A549 (cell line): ENCODE measurements around the gene ITPRIPL1.

Source experiments
- CHD2 ChIP-seq: fragments of 150-350 bp; IDR thresholded peaks from 2 replicates; pipeline ENCODE4 v1.6.1; 2014; ENCODE audit warnings: low read length; ENCODE audit not compliant: partially characterized antibody
- FOSB ChIP-seq: fragments of 250-450 bp; sonication (Bioruptor Pico); IDR thresholded peaks from 2 replicates; pipeline ENCODE4 v1.5.0; 2020; ENCODE audit warnings: mild to moderate bottlenecking, moderate library complexity
- JUN ChIP-seq, 2 experiments: fragments of >200 bp; sonication (Bioruptor Twin); formaldehyde crosslinking; IDR thresholded peaks; 2 replicates in 1 of 2; 3 replicates in 1 of 2; pipeline ENCODE4 v1.6.1; 2016 to 2017
- MYC ChIP-seq: IDR thresholded peaks from 2 replicates; pipeline ENCODE4 v1.6.1; 2012; ENCODE audit warnings: mild to moderate bottlenecking, inconsistent platforms, low read length, improper control_type of control experiment, borderline replicate concordance
- REST ChIP-seq: fragments of 200-600 bp; sonication (generic); IDR thresholded peaks from 2 replicates; pipeline ENCODE4 v1.6.1; 2016; ENCODE audit warnings: antibody characterized with exemption, mild to moderate bottlenecking, moderate library complexity
- RFX5 ChIP-seq: fragments of 450-650 bp; IDR thresholded peaks from 2 replicates; pipeline ENCODE4 v1.7.1; 2014; ENCODE audit warnings: antibody characterized with exemption, mild to moderate bottlenecking, moderate library complexity
- TF ChIP-seq, protein P1 (sequence below): fragments of >200 bp; sonication (Bioruptor Twin); formaldehyde crosslinking; IDR thresholded peaks from 3 replicates; pipeline ENCODE4 v1.5.1; 2016
- TF ChIP-seq, protein P2 (sequence below): IDR thresholded peaks from 2 replicates; pipeline ENCODE4 v1.6.1; 2012; ENCODE audit warnings: low read depth, borderline replicate concordance

DNA sequence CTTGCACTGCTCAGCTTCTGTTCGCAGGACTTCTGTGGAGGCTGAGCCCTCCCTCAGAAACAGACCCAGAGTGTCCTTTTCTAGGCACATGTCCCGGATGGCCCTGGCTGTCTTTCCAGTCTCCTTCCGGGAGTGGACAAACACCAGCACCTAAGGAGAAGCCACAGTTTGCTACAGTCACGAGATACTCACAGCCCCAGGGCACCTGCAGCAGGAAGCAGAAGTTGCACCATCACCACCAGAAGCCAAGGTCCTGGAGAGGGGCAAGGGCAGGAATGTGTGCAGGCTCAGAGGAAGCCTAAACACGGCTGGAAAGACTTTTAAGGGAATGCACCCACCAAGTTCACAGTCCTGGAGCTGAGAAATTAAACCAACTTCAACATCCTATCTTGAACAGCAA, 33.4 kb upstream of the ITPRIPL1 start:
- TF ChIP-seq, protein P1, sequence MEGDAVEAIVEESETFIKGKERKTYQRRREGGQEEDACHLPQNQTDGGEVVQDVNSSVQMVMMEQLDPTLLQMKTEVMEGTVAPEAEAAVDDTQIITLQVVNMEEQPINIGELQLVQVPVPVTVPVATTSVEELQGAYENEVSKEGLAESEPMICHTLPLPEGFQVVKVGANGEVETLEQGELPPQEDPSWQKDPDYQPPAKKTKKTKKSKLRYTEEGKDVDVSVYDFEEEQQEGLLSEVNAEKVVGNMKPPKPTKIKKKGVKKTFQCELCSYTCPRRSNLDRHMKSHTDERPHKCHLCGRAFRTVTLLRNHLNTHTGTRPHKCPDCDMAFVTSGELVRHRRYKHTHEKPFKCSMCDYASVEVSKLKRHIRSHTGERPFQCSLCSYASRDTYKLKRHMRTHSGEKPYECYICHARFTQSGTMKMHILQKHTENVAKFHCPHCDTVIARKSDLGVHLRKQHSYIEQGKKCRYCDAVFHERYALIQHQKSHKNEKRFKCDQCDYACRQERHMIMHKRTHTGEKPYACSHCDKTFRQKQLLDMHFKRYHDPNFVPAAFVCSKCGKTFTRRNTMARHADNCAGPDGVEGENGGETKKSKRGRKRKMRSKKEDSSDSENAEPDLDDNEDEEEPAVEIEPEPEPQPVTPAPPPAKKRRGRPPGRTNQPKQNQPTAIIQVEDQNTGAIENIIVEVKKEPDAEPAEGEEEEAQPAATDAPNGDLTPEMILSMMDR: no peak
- TF ChIP-seq, protein P2, sequence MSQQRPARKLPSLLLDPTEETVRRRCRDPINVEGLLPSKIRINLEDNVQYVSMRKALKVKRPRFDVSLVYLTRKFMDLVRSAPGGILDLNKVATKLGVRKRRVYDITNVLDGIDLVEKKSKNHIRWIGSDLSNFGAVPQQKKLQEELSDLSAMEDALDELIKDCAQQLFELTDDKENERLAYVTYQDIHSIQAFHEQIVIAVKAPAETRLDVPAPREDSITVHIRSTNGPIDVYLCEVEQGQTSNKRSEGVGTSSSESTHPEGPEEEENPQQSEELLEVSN: no peak
- no peak for TF ChIP-seq MYC
- TF ChIP-seq FOSB (CRISPR knock-in tag): no peak
- TF ChIP-seq RFX5: no peak
- no peak for TF ChIP-seq REST
- TF ChIP-seq CHD2: no peak
- TF ChIP-seq JUN (IDR thresholded peaks at IDR 0.05): no peak
